Measurements from ENCODE around the gene CALM1.
A peak's percentile ranks its signal among the peaks of the same experiment; 100 is the strongest.

DNA sequence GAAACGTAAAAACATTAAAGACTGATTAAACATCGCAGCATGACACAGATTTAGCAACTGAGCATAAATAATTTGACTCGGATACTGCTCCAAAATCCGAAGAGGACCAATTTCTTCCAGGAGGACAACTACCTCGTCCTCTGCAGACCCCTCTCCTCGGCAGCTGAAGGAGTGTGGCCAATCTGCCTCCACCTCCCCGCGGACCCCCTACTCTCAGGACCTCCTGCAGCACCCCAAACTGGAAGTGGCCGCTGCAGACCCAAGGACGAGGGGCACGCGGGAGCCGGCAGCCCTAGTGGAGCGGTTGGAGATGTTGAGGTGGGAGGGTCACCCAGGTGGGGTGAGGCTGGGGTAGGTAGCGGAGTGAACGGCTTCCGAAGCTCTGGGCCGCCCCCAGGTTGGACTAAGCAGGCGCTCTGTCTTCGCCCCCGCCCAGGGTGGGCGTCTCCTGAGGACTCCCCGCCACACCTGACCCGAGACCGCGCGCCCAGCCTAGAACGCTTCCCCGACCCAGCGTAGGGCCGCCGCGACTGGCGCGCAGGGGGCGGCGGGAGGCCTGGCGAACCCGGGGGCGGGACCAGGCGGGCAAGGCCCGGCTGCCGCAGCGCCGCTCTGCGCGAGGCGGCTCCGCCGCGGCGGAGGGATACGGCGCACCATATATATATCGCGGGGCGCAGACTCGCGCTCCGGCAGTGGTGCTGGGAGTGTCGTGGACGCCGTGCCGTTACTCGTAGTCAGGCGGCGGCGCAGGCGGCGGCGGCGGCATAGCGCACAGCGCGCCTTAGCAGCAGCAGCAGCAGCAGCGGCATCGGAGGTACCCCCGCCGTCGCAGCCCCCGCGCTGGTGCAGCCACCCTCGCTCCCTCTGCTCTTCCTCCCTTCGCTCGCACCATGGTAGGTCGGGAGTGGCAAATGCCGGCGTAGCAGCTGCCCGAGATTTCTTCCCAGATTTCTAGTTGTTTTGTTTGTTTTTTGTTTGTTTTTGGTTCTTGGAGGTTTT, at the start of gene CALM1:
- TF ChIP-seq JUND (IDR thresholded peaks at IDR 0.05; ENCODE audit: low read depth, low read length) (peak; percentile 76), TCF12 (IDR thresholded peaks at IDR 0.05; ENCODE audit: low read depth, low read length) (peak; percentile 92)

Measured in GM12878 (cell line).